SU-DHL-6 (cell line): ENCODE results near the gene ING1.

ENCODE experiments used
- EZH2phosphoT487 ChIP-seq: fragments of 200-600 bp; sonication (generic), shearing (Covaris generic); conservative IDR thresholded peaks from 2 replicates; pipeline ENCODE4 v1.6.1; 2018; ENCODE audit warnings: mild to moderate bottlenecking, antibody characterized with exemption, low read length, moderate library complexity, mixed read lengths
- TF ChIP-seq, protein P1 (sequence below): fragments of 200-600 bp; sonication (generic); IDR thresholded peaks from one replicate; pipeline ENCODE4 v1.5.1; 2017; ENCODE audit warnings: antibody characterized with exemption, mild to moderate bottlenecking, low read length, moderate library complexity; ENCODE audit not compliant: insufficient read depth, poor library complexity, severe bottlenecking

GRCh38 chr13:110772091-110772984, 58.8 kb downstream of the ING1 start:
- TF ChIP-seq, protein P1, sequence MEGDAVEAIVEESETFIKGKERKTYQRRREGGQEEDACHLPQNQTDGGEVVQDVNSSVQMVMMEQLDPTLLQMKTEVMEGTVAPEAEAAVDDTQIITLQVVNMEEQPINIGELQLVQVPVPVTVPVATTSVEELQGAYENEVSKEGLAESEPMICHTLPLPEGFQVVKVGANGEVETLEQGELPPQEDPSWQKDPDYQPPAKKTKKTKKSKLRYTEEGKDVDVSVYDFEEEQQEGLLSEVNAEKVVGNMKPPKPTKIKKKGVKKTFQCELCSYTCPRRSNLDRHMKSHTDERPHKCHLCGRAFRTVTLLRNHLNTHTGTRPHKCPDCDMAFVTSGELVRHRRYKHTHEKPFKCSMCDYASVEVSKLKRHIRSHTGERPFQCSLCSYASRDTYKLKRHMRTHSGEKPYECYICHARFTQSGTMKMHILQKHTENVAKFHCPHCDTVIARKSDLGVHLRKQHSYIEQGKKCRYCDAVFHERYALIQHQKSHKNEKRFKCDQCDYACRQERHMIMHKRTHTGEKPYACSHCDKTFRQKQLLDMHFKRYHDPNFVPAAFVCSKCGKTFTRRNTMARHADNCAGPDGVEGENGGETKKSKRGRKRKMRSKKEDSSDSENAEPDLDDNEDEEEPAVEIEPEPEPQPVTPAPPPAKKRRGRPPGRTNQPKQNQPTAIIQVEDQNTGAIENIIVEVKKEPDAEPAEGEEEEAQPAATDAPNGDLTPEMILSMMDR, result no peak
- TF ChIP-seq EZH2phosphoT487, result no peak
